Measurements from ENCODE around the gene PPFIBP1.
"Not testable (repeated sequence)": the region's sequence is repeated elsewhere in the genome, so short reads cannot be mapped to it uniquely, and the experiment has no call there.

PPFIBP1 gene

GRCh38 chr12:27544858-27545257, 20.9 kb downstream of the PPFIBP1 start:
- not testable (repeated sequence) for DNase-seq

- DNase-seq: no peak
Observed at GRCh38 chr12:27545665-27546064, 21.7 kb downstream of the PPFIBP1 start.

GRCh38 chr12:27547592-27547991, 23.6 kb downstream of the PPFIBP1 start:
- DNase-seq: no peak

- no peak for DNase-seq
Observed at GRCh38 chr12:27548301-27549199, 24.5 kb downstream of the PPFIBP1 start.

- DNase-seq: peak; percentile 93
Observed at GRCh38 chr12:27549236-27549800, 25.3 kb downstream of the PPFIBP1 start.

GRCh38 chr12:27549801-27550652, 26.0 kb downstream of the PPFIBP1 start:
- DNase-seq: peak; percentile 98

GRCh38 chr12:27550653-27550975, 26.6 kb downstream of the PPFIBP1 start:
- no peak for DNase-seq

GRCh38 chr12:27551172-27551840, 27.3 kb downstream of the PPFIBP1 start:
- DNase-seq: no peak

- no peak for DNase-seq
Observed at GRCh38 chr12:27552235-27552634, 28.2 kb downstream of the PPFIBP1 start.

- DNase-seq: no peak
Observed at GRCh38 chr12:27552886-27553560, 29.0 kb downstream of the PPFIBP1 start.

GRCh38 chr12:27553941-27554340, 29.9 kb downstream of the PPFIBP1 start:
- no peak for DNase-seq

GRCh38 chr12:27554421-27555186, 30.6 kb downstream of the PPFIBP1 start:
- DNase-seq: peak; percentile 76

- DNase-seq: peak; percentile 45
Observed at GRCh38 chr12:27555361-27555760, 31.4 kb downstream of the PPFIBP1 start.

GRCh38 chr12:27555925-27556778, 32.1 kb downstream of the PPFIBP1 start:
- peak; percentile 74 for DNase-seq

- DNase-seq: no peak
Observed at GRCh38 chr12:27560126-27560525, 36.1 kb downstream of the PPFIBP1 start.

- DNase-seq: no peak
Observed at GRCh38 chr12:27561535-27562350, 37.7 kb downstream of the PPFIBP1 start.

- no peak for DNase-seq
Observed at GRCh38 chr12:27564612-27565213, 40.7 kb downstream of the PPFIBP1 start.

GRCh38 chr12:27566159-27566558, 42.2 kb downstream of the PPFIBP1 start:
- no peak for DNase-seq

- no peak for DNase-seq
Observed at GRCh38 chr12:27566626-27567025, 42.6 kb downstream of the PPFIBP1 start.
